ENCODE measurements around the gene TSPAN15.

The TSPAN15 gene

DNA sequence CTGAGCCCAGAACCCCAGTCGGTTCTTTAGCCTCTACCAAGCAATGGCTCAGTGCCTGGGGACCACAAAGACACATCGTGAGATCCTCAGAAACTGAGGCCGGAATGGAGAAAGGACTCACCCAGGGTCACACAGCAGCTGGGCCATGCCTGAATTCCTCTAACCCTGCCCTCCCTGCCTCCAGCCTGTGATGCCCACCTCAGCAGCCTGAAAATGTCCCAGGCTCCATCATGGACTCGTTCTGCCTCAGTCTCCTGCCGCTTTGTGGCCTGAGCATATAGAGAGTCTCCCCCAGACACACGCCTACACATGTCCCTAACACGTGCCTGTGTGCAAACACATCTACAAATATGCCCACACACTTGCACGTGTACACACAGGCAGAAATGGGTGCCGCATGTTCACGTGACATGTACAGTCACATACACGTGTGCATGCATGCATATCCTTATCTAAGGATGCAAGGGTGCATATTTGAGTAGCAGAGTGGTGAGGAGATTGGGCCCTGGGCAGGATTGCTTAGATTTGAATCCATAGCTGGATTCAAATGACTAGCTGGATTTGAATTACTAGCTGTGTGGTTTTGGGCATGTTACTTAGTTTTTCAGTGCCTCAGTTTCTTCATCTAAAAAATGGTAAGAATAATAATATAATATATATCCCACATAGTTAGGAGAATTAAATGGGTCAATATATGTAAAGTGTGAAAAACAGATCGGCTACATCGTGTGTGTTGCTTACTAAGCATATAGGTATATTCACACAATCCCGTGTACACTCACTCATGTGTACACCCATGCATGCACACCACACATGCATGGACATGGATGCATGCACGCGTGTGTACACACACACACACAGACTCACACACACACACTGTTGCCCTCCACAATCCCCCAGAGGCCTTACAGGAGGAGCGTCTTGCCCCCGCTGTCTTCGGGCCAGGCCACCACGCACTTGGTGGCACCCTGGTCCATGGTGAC is 36.9 kb upstream of the TSPAN15 start:
- Histone ChIP-seq H3K79me2 (ENCODE audit: control insufficient read depth, low read length) (no peaks in the 10 kb centered on the region), H3K36me3 (ENCODE audit: control insufficient read depth, low read length) (no peaks in the 10 kb centered on the region), H4K20me1 (ENCODE audit: control insufficient read depth, insufficient read depth, low read depth, low read length) (no peaks in the 10 kb centered on the region), H3F3A (ENCODE audit: control insufficient read depth, insufficient read depth) (no peaks in the 10 kb centered on the region), H3K4me2 (ENCODE audit: low read length) (no peak overlapping the region), H3K27me3 (ENCODE audit: control insufficient read depth, low read length) (0 out of 2 replicates have a peak, but pooled peaks cover 8% of the 10 kb centered on the region), H3K9me2 (replicated peaks; ENCODE audit: control insufficient read depth, low read length) (no peaks in the 10 kb centered on the region), H3K4me3 (ENCODE audit: low read length) (no peak overlapping the region), H3K9me3 (ENCODE audit: control insufficient read depth, insufficient read depth, low read length) (no peaks in the 10 kb centered on the region), H3K4me1 (ENCODE audit: control insufficient read depth, low read length) (peaks cover 8% of the 10 kb centered on the region), H3K27ac (ENCODE audit: low read depth, low read length) (no peak overlapping the region)
- TF ChIP-seq EZH2phosphoT487 (IDR thresholded peaks at IDR 0.05; ENCODE audit: borderline replicate concordance, low read length) = no peak
- TF ChIP-seq, protein P1, sequence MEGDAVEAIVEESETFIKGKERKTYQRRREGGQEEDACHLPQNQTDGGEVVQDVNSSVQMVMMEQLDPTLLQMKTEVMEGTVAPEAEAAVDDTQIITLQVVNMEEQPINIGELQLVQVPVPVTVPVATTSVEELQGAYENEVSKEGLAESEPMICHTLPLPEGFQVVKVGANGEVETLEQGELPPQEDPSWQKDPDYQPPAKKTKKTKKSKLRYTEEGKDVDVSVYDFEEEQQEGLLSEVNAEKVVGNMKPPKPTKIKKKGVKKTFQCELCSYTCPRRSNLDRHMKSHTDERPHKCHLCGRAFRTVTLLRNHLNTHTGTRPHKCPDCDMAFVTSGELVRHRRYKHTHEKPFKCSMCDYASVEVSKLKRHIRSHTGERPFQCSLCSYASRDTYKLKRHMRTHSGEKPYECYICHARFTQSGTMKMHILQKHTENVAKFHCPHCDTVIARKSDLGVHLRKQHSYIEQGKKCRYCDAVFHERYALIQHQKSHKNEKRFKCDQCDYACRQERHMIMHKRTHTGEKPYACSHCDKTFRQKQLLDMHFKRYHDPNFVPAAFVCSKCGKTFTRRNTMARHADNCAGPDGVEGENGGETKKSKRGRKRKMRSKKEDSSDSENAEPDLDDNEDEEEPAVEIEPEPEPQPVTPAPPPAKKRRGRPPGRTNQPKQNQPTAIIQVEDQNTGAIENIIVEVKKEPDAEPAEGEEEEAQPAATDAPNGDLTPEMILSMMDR (IDR thresholded peaks at IDR 0.05; ENCODE audit: low read depth, low read length, poor library complexity, severe bottlenecking) = no peak

DNA sequence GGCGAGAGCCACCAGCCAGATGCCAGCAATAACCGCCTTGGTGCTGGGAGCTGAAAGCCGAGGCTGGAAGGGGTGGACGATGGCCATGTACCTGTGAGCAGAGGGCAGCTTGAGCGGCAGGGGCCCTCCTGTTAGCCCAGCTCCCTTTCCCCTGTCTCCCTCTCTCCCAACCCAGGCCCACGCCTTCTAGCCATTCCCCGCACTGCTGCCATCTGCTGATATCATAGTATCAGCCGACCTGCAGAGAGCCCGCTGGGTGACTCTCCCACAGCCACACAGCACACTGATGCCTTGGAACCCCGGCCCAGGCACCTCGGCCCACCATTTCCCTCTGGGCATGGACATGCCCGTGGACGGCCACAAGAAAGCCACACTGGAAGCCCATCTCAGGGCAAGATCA is 36.2 kb upstream of the TSPAN15 start:
- no peaks in the 10 kb centered on the region for H3K79me2 ChIP-seq (ENCODE audit: control insufficient read depth, low read length)

DNA sequence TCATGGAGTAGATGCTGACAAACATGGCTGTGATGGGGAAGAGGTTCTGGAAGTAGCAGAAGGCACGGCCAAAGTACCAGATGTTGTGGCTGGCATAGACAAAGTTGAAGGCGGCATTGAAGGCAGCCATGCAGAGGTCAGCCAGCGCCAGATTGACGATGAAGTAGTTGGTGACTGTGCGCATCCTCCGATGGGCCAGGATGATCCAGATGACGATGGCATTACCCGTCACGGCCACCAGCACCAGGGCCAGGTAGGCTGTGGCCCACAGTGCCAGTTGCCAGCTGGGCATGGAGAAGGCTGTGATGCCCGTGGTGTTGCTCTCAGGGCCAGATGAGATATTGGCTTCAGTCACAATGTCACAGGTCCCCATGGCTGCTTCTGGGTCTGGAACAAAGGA is 35.3 kb upstream of the TSPAN15 start:
- no peaks in the 10 kb centered on the region for H3K9me3 ChIP-seq (ENCODE audit: control insufficient read depth, insufficient read depth, low read length)
- H3K79me2 ChIP-seq (ENCODE audit: control insufficient read depth, low read length) = no peaks in the 10 kb centered on the region
- H4K20me1 ChIP-seq (ENCODE audit: control insufficient read depth, insufficient read depth, low read depth, low read length) = no peaks in the 10 kb centered on the region
- TF ChIP-seq EZH2phosphoT487 (IDR thresholded peaks at IDR 0.05; ENCODE audit: borderline replicate concordance, low read length) = no peak
- TF ChIP-seq, protein P1 (IDR thresholded peaks at IDR 0.05; ENCODE audit: low read depth, low read length, poor library complexity, severe bottlenecking) = no peak
- H3K27me3 ChIP-seq (ENCODE audit: control insufficient read depth, low read length) = 0 out of 2 replicates have a peak, but pooled peaks cover 8% of the 10 kb centered on the region
- H3K4me3 ChIP-seq (ENCODE audit: low read length) = no peak overlapping the region
- no peak overlapping the region for H3K4me2 ChIP-seq (ENCODE audit: low read length)
- no peak overlapping the region for H3K27ac ChIP-seq (ENCODE audit: low read depth, low read length)
- no peaks in the 10 kb centered on the region for H3F3A ChIP-seq (ENCODE audit: control insufficient read depth, insufficient read depth)
- no peaks in the 10 kb centered on the region for H3K36me3 ChIP-seq (ENCODE audit: control insufficient read depth, low read length)
- no peaks in the 10 kb centered on the region for H3K4me1 ChIP-seq (ENCODE audit: control insufficient read depth, low read length)
- H3K9me2 ChIP-seq (replicated peaks; ENCODE audit: control insufficient read depth, low read length) = no peaks in the 10 kb centered on the region

More for the DNA sequence above, 36.2 kb upstream of the TSPAN15 start:
- Histone ChIP-seq H3K4me3 (ENCODE audit: low read length) (no peak overlapping the region), H3F3A (ENCODE audit: control insufficient read depth, insufficient read depth) (no peaks in the 10 kb centered on the region), H3K27ac (ENCODE audit: low read depth, low read length) (no peak overlapping the region), H3K4me1 (ENCODE audit: control insufficient read depth, low read length) (peaks cover 2% of the 10 kb centered on the region), H3K9me2 (replicated peaks; ENCODE audit: control insufficient read depth, low read length) (no peaks in the 10 kb centered on the region), H4K20me1 (ENCODE audit: control insufficient read depth, insufficient read depth, low read depth, low read length) (no peaks in the 10 kb centered on the region), H3K4me2 (ENCODE audit: low read length) (no peak overlapping the region), H3K27me3 (ENCODE audit: control insufficient read depth, low read length) (0 out of 2 replicates have a peak, but pooled peaks cover 8% of the 10 kb centered on the region), H3K9me3 (ENCODE audit: control insufficient read depth, insufficient read depth, low read length) (no peaks in the 10 kb centered on the region), H3K36me3 (ENCODE audit: control insufficient read depth, low read length) (no peaks in the 10 kb centered on the region)
- TF ChIP-seq EZH2phosphoT487 (IDR thresholded peaks at IDR 0.05; ENCODE audit: borderline replicate concordance, low read length) = no peak
- TF ChIP-seq, protein P1 (IDR thresholded peaks at IDR 0.05; ENCODE audit: low read depth, low read length, poor library complexity, severe bottlenecking) = no peak

All from DOHH2 (cell line).